Epidermal melanocyte (primary cell): Measurements from ENCODE around the gene L3MBTL3.

Experiments
- DNase-seq: peaks from one replicate; pipeline ENCODE4 v3.0.0; 2011; ENCODE audit warnings: low spot score; ENCODE audit not compliant: insufficient read length

Gene L3MBTL3

GRCh38 chr6:130018292-130018743 is at the start of gene L3MBTL3:
Gene L3MBTL3 (plus strand): TSS chr6:130018581. CDS start chr6:130042700, 24,119 bp downstream.
- peak; percentile 87 for DNase-seq

GRCh38 chr6:129969064-129969463 is 49.3 kb upstream of the L3MBTL3 start:
- no peak for DNase-seq

DNA sequence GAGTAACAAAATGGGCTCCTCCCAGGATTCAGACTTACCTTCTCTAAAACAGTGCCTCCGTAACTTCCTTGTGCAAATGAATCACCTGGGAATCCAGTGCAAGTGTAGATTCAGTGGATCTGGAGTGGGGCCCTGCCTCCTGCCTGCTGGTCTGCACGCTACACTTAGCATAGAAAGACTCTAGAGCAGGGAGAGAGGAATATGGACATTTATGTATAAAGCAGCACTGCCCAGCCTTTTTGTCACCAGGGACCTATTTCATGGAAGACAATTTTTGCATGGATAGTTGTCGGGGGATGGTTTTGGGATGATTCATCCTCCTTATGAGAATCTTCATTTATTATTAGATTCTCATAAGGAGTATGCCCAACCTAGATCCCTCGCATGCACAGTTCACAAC is 42.3 kb upstream of the L3MBTL3 start:
- DNase-seq: no peak

GRCh38 chr6:129978148-129978916 is 40.0 kb upstream of the L3MBTL3 start:
- DNase-seq: no peak

DNA sequence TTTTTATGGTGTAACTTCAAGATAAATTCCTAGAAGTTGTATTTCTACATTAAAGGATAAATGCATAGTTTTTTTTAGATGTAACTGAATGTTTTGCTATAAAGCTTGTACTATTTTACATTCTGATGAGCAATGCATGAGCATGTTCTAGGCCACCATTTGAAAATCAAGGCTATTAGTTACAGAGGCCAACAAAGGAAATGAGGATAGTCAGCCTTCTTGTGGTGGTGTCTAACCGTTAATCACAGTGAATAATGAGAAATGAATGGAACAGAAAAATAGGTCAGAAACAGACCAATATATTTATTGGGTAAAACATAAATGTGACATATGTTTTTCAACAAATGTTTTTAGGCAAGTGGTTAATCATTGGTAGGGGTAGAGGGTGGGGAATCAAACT is 37.6 kb upstream of the L3MBTL3 start:
- DNase-seq: no peak

DNA sequence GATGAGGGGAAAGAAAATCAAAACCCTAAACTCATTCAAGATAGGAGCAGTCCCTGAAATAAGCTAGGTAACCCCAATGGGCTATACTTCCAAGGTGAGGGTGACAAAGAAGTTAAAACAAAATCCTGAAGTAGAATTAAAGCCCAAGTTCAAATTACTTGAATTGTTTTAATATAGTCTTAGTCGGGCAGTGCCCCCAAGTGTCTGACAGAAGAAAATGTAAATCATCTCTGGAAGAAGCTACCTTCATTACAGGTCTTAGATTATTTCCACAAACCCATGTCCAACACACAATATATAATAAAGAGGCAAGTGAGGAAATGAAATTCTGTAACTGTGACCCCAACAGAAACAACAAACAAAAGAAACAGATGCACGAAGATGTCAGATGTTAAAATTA is 36.8 kb upstream of the L3MBTL3 start:
- no peak for DNase-seq

DNA sequence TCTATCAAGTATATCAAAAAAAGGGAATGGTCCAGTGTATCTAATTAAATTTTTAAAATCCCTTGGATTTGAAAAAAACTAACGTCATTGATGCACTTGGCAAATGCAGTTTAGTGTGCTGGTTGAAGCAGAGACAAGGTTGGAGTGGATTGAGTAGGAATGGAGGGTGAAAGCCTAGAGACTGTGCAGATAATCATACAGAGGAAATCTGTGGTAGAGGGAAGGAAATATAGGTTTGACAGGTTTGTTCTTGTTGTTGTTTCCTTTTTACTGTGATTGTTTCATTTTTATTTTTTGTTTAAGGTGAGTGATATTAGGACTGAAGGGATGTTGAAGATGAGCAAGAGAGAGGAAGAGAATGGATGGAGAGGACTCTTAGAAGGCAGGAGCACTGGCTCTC is 29.0 kb upstream of the L3MBTL3 start:
- no peak for DNase-seq

- DNase-seq: no peak
These were observed 25.5 kb upstream of the L3MBTL3 start for GRCh38 chr6:129992881-129993280.

GRCh38 chr6:129994410-129994809 is 24.0 kb upstream of the L3MBTL3 start:
- DNase-seq: no peak

GRCh38 chr6:129996387-129996786 is 22.0 kb upstream of the L3MBTL3 start:
- no peak for DNase-seq

GRCh38 chr6:130000526-130001421 is 17.6 kb upstream of the L3MBTL3 start:
- no peak for DNase-seq

DNA sequence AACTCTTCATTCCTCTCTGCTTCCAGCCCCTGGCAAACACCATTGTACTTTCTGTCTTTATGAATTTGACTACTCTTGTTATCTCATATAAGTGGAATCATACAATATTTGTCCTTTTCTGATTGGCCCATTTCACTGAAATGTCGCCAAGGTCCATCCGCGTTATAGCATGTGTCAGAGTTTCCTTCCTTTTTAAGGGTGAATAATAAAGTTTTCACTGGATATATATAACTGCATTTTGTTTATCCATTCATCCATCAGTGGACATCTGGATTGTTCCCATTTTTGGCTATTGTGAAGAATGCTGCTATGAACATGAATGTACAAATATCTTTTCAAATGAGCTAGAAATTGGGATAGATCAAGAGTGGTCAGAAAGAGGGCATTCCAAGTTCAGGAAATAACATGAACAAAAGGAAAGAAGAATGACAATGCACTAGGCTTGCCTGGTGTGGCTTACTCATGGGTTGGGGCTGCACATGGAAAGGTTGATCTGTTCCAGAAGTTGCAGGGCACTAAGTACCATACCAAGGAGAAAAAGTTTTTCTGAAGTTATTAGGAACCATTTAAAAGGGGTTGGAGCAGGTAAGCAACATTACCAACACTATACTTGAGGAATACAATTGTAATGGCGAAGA is 10.0 kb upstream of the L3MBTL3 start:
- DNase-seq: no peak

- no peak for DNase-seq
These were observed 9.2 kb upstream of the L3MBTL3 start for GRCh38 chr6:130009146-130009545.

- no peak for DNase-seq
These were observed 8.0 kb upstream of the L3MBTL3 start for GRCh38 chr6:130010387-130010786.

GRCh38 chr6:130012728-130013127 is 5.7 kb upstream of the L3MBTL3 start:
- no peak for DNase-seq

DNA sequence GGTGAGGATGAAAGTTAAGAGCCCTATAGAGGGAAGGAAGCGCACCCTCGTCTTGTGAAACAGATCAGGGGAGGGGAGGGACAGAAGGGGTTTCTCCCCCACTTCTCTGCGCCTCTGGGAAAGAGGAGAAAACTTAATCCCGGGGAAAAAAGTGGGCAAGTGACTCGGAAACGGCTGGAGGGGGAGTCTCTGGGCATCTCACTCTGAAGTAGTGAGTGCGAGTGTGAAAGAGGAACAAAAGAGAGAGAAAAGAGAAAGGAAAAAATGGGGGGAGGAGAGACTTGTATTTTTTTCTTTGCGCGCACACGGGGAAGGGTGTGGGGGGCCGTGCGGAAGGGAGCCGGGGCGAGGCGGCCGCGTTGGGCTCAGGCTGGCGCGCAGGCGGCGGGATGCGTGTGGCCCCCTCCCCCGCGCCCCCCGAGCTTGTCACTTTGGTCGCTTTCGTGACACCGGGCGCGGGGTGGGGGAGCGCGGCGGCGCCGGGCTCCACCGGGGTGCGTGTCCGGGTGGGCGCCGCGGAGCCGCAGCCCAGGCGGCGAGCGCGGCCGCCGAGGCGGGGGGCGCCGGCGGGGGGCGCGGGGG is 454 bp downstream of the L3MBTL3 start:
- no peak for DNase-seq

DNA sequence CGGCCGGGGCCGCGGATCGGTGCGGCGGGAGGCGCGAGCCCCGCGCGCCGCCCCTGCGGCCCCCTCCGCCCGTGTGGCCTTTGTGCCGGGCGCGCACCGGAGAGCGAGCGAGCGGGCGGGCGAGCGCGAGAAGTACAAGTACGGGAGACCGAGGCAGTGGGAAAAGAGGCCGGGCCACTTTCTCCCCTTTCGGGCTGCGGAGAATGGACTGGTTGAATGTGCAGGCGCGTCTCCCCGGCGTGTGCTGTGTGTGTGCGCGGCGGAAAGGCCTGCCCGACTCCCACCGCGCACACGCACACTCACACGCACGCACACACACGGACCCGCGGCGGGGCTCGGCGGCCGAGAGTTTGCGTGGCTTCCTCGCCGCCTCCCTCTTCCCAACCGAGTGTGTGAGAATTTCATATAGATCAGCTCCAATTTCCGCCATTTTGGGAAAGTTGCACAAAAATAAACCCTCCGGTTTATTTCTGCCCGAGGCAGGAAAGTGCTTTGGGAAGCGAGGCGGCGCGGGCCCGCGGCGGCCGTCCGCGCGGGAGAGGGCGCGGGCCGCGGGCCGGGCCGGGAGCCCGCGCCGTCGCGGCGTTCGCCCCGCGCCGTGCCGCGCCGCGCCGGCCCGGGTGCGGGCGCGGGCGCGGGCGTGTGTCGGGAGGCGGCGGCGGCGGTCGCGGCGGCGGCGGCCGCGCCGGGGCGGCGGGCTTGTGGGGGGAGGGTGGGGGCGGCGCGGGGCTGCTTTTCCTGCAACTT is 1.1 kb downstream of the L3MBTL3 start:
- DNase-seq: no peak

- DNase-seq: no peak
These were observed 1.9 kb downstream of the L3MBTL3 start for GRCh38 chr6:130020073-130020906.

- peak; percentile 54 for DNase-seq
These were observed 2.7 kb downstream of the L3MBTL3 start for GRCh38 chr6:130020907-130021629.
